GM23338 (cell line): ENCODE data around the gene FRMD3. TPM values are rescaled to one million over a fixed set of nuclear protein-coding genes. Genes with fewer than 3 reads are reported as not detected.

Experiments
- ATAC-seq: fragments of 200-7000 bp; cut with Tn5 transposase; 3 replicates; pipeline ENCODE4 v1.9.1; 2020
- DNase-seq: peaks from one replicate; pipeline ENCODE4 v3.0.0-alpha.2; 2015; ENCODE audit warnings: low spot score
- H2AFZ ChIP-seq: fragments of 200-600 bp; sonication (generic); 2 replicates; pipeline ENCODE4 v1.8.0; 2016; ENCODE audit warnings: antibody characterized with exemption, mild to moderate bottlenecking, moderate library complexity
- H3F3A ChIP-seq: fragments of 200-600 bp; sonication (generic); replicated peaks from 2 replicates; pipeline ENCODE4 v1.8.0; 2017; ENCODE audit warnings: antibody characterized with exemption, mixed run types, low read depth
- H3K27ac ChIP-seq: fragments of 200-600 bp; sonication (generic); 2 replicates; pipeline ENCODE4 v1.6.1; 2016; ENCODE audit warnings: low read depth
- H3K27me3 ChIP-seq: fragments of 200-600 bp; sonication (generic); 2 replicates; pipeline ENCODE4 v1.8.0; 2016; ENCODE audit warnings: mild to moderate bottlenecking, mixed run types, moderate library complexity; ENCODE audit not compliant: insufficient read depth
- H3K36me3 ChIP-seq: fragments of 200-600 bp; sonication (generic); 2 replicates; pipeline ENCODE4 v1.8.0; 2016; ENCODE audit warnings: mild to moderate bottlenecking; ENCODE audit not compliant: insufficient read depth
- H3K4me1 ChIP-seq: fragments of 200-600 bp; sonication (generic); 2 replicates; pipeline ENCODE4 v1.8.0; 2016; ENCODE audit warnings: mild to moderate bottlenecking, moderate library complexity; ENCODE audit not compliant: insufficient read depth
- H3K4me2 ChIP-seq: fragments of 200-600 bp; sonication (generic); 2 replicates; pipeline ENCODE4 v1.7.1; 2017; ENCODE audit warnings: mixed run types
- H3K4me3 ChIP-seq: fragments of 200-600 bp; sonication (generic); 2 replicates; pipeline ENCODE4 v1.6.1; 2016; ENCODE audit warnings: mixed run types
- H3K79me2 ChIP-seq: fragments of 200-600 bp; sonication (generic); replicated peaks from 2 replicates; pipeline ENCODE4 v1.8.0; 2017; ENCODE audit warnings: mild to moderate bottlenecking; ENCODE audit not compliant: insufficient read depth
- H3K9me2 ChIP-seq: fragments of 200-600 bp; sonication (generic); 2 replicates; pipeline ENCODE4 v1.8.0; 2017; ENCODE audit not compliant: insufficient read depth
- H4K20me1 ChIP-seq: fragments of 200-600 bp; sonication (generic); replicated peaks from 2 replicates; pipeline ENCODE4 v1.8.0; 2017; ENCODE audit warnings: mild to moderate bottlenecking; ENCODE audit not compliant: insufficient read depth
- H3K27ac Mint-ChIP-seq: 2 replicates; pipeline ENCODE4 v1.8.0; 2020; ENCODE audit warnings: inconsistent platforms, mild to moderate bottlenecking, moderate library complexity, mixed read lengths
- H3K27me3 Mint-ChIP-seq: 3 replicates; pipeline ENCODE4 v1.8.0; 2022; ENCODE audit warnings: low read depth, mild to moderate bottlenecking, moderate library complexity, mixed read lengths, inconsistent platforms; ENCODE audit not compliant: insufficient read depth, poor library complexity
- H3K36me3 Mint-ChIP-seq: 3 replicates; pipeline ENCODE4 v1.8.0; 2021; ENCODE audit warnings: low read depth, mild to moderate bottlenecking, inconsistent platforms, moderate library complexity, mixed read lengths
- H3K4me1 Mint-ChIP-seq: 3 replicates; pipeline ENCODE4 v1.8.0; 2020; ENCODE audit warnings: mild to moderate bottlenecking, inconsistent platforms, mixed read lengths
- H3K4me3 Mint-ChIP-seq: 3 replicates; pipeline ENCODE4 v1.8.0; 2021; ENCODE audit warnings: moderate library complexity, mild to moderate bottlenecking, inconsistent platforms, mixed read lengths
- H3K9me3 Mint-ChIP-seq: 3 replicates; pipeline ENCODE4 v1.8.0; 2020; ENCODE audit warnings: moderate library complexity, mild to moderate bottlenecking, inconsistent platforms, mixed read lengths
- CREB1 ChIP-seq: fragments of 250-450 bp; sonication (Bioruptor Pico); IDR thresholded peaks from 2 replicates; pipeline ENCODE4 v1.5.0; 2020; ENCODE audit warnings: low read depth, mild to moderate bottlenecking, moderate library complexity
- EZH2 ChIP-seq: fragments of 200-600 bp; sonication (generic); IDR thresholded peaks from one replicate; pipeline ENCODE4 v1.8.0; 2017; ENCODE audit warnings: antibody characterized with exemption, mild to moderate bottlenecking, low read depth; ENCODE audit not compliant: unreplicated experiment
- EZH2phosphoT487 ChIP-seq: fragments of 200-600 bp; sonication (generic); IDR thresholded peaks from one replicate; pipeline ENCODE4 v1.8.1; 2018; ENCODE audit warnings: antibody characterized with exemption; ENCODE audit not compliant: unreplicated experiment
- JUNB ChIP-seq: IDR thresholded peaks from one replicate; pipeline ENCODE4 v1.6.1; 2016; ENCODE audit warnings: antibody characterized with exemption; ENCODE audit not compliant: unreplicated experiment
- POLR2AphosphoS5 ChIP-seq: IDR thresholded peaks from 2 replicates; pipeline ENCODE4 v1.6.1; 2016; ENCODE audit warnings: antibody characterized with exemption, low read depth
- STAT1 ChIP-seq: IDR thresholded peaks from one replicate; pipeline ENCODE4 v1.6.1; 2016; ENCODE audit warnings: antibody characterized with exemption; ENCODE audit not compliant: unreplicated experiment
- ZNF114 ChIP-seq: fragments of 250-450 bp; sonication (Bioruptor Pico); IDR thresholded peaks from 2 replicates; pipeline ENCODE4 v1.5.0; 2020; ENCODE audit warnings: mild to moderate bottlenecking, moderate library complexity
- ZNF331 ChIP-seq: fragments of 250-450 bp; sonication (Bioruptor Pico); IDR thresholded peaks from 2 replicates; pipeline ENCODE4 v1.5.0; 2020; ENCODE audit warnings: low read depth, mild to moderate bottlenecking, moderate library complexity
- polyA plus RNA-seq: library from polyadenylated mRNA; unstranded; fragments of >200 nt; fragmentation: Nextera tagmentation; extraction: Ambion mirVana; gene quantifications from 2 replicates; pipeline ENCODE4 v1.2.1, GENCODE V29; 2016
- total RNA-seq: library from RNA; depleted of rRNA; stranded (reverse); fragments of >200 nt; shearing (Covaris generic); gene quantifications from 2 replicates; pipeline ENCODE4 v1.2.3, GENCODE V29; 2014
- TF ChIP-seq, protein P1 (sequence below): IDR thresholded peaks from one replicate; pipeline ENCODE4 v1.6.1; 2018; ENCODE audit warnings: antibody characterized with exemption; ENCODE audit not compliant: unreplicated experiment
- TF ChIP-seq, protein P2 (sequence below), 2 experiments: fragments of 200-600 bp in 1 of 2; sonication (generic) in 1 of 2; conservative IDR thresholded peaks; 2 replicates each; pipeline versions ENCODE4 v1.5.1 to v1.6.1; 2016 to 2017; ENCODE audit warnings: antibody characterized with exemption in 2 of 2, low read depth in 2 of 2, mild to moderate bottlenecking in 2 of 2, moderate library complexity in 1 of 2
- TF ChIP-seq, protein P3 (sequence below): fragments of 250-450 bp; sonication (Bioruptor Pico); IDR thresholded peaks from 2 replicates; pipeline ENCODE4 v1.5.0; 2020; ENCODE audit warnings: mild to moderate bottlenecking, moderate library complexity

FRMD3 gene
- total and polyA plus RNA-seq, 2 experiments from 2014 or later: 0.47 to 1.2 TPM

DNA sequence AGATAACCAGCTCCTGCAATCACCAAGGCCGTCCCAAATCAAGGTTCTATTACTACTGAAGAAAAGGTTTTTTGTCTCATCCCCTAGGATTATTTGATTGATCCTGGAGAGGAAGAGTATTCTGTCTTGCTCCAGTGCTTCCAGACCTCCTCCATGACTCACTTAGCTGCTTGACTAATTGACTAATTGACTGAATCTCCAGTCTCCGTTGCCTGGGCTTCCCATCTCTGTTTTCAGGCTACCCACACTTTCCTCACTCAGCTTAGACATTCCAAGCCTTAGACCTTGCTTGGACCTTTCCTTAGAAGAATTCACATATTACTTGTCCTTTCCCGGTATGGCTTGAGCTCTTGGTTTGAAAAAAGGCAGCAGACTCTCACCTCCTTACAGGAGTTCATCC, 60.6 kb downstream of the FRMD3 start:
- H3K4me1 ChIP-seq: no peaks in the 10 kb centered on the region
- peaks cover 4% of the 10 kb centered on the region; the same call in 2 of the 3 replicates for H3K4me1 Mint-ChIP-seq
- H4K20me1 ChIP-seq: no peaks in the 10 kb centered on the region
- no peaks in the 10 kb centered on the region for H3K36me3 Mint-ChIP-seq
- H3K27me3 ChIP-seq: no peaks in the 10 kb centered on the region
- H3K79me2 ChIP-seq: no peaks in the 10 kb centered on the region
- H3K4me2 ChIP-seq: no peak overlapping the region
- H3K27me3 Mint-ChIP-seq: peaks cover 6% of the 10 kb centered on the region
- DNase-seq (no peak), ATAC-seq (no peak)
- peaks cover 2% of the 10 kb centered on the region; the same call in 1 of the 3 replicates for H3K9me3 Mint-ChIP-seq
- H3K36me3 ChIP-seq: no peaks in the 10 kb centered on the region
- no peak overlapping the region for H3K27ac ChIP-seq
- H2AFZ ChIP-seq: no peak overlapping the region
- no peak overlapping the region for H3K4me3 ChIP-seq
- TF ChIP-seq STAT1: no peak
- no peak for TF ChIP-seq POLR2AphosphoS5
- no peak for TF ChIP-seq ZNF331 (CRISPR knock-in tag)
- no peak overlapping the region for H3K27ac Mint-ChIP-seq
- H3F3A ChIP-seq: no peaks in the 10 kb centered on the region
- no peak overlapping the region for H3K4me3 Mint-ChIP-seq
- peaks cover 4% of the 10 kb centered on the region for H3K9me2 ChIP-seq

DNA sequence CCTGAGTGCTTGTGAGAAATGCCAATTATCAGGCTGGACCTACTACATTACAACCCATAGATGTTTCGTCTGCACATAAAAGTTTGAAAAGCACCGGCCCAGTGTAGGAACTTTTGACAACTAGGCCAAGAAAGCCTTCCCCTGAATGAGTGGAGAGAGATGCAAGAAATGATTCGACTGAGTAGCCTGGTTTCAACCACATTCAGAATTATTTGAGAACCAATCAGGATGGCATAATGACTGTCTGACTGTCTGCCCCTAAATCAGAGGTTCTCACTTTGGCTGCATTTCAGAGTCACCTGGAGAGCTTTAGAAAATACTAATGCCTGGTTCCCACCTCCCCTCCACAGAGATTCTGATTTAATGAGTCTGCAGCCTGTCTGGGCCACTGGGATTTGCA, 61.1 kb downstream of the FRMD3 start:
- Histone ChIP-seq H3F3A (no peaks in the 10 kb centered on the region), H3K4me1 (no peaks in the 10 kb centered on the region), H3K79me2 (no peaks in the 10 kb centered on the region), H3K27me3 (no peaks in the 10 kb centered on the region), H2AFZ (no peak overlapping the region), H3K27ac (no peak overlapping the region), H3K9me2 (peaks cover 4% of the 10 kb centered on the region), H3K4me2 (no peak overlapping the region), H3K36me3 (no peaks in the 10 kb centered on the region), H3K4me3 (no peak overlapping the region), H4K20me1 (no peaks in the 10 kb centered on the region)
- H3K4me1 Mint-ChIP-seq: peaks cover 4% of the 10 kb centered on the region; the same call in 2 of the 3 replicates
- H3K27me3 Mint-ChIP-seq: peaks cover 6% of the 10 kb centered on the region
- H3K9me3 Mint-ChIP-seq: peaks cover 2% of the 10 kb centered on the region; the same call in 1 of the 3 replicates
- no peak overlapping the region for H3K27ac Mint-ChIP-seq
- ATAC-seq (no peak), DNase-seq (no peak)
- no peaks in the 10 kb centered on the region for H3K36me3 Mint-ChIP-seq
- no peak overlapping the region for H3K4me3 Mint-ChIP-seq
- TF ChIP-seq, protein P1, sequence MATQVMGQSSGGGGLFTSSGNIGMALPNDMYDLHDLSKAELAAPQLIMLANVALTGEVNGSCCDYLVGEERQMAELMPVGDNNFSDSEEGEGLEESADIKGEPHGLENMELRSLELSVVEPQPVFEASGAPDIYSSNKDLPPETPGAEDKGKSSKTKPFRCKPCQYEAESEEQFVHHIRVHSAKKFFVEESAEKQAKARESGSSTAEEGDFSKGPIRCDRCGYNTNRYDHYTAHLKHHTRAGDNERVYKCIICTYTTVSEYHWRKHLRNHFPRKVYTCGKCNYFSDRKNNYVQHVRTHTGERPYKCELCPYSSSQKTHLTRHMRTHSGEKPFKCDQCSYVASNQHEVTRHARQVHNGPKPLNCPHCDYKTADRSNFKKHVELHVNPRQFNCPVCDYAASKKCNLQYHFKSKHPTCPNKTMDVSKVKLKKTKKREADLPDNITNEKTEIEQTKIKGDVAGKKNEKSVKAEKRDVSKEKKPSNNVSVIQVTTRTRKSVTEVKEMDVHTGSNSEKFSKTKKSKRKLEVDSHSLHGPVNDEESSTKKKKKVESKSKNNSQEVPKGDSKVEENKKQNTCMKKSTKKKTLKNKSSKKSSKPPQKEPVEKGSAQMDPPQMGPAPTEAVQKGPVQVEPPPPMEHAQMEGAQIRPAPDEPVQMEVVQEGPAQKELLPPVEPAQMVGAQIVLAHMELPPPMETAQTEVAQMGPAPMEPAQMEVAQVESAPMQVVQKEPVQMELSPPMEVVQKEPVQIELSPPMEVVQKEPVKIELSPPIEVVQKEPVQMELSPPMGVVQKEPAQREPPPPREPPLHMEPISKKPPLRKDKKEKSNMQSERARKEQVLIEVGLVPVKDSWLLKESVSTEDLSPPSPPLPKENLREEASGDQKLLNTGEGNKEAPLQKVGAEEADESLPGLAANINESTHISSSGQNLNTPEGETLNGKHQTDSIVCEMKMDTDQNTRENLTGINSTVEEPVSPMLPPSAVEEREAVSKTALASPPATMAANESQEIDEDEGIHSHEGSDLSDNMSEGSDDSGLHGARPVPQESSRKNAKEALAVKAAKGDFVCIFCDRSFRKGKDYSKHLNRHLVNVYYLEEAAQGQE: no peak
- TF ChIP-seq, protein P2, sequence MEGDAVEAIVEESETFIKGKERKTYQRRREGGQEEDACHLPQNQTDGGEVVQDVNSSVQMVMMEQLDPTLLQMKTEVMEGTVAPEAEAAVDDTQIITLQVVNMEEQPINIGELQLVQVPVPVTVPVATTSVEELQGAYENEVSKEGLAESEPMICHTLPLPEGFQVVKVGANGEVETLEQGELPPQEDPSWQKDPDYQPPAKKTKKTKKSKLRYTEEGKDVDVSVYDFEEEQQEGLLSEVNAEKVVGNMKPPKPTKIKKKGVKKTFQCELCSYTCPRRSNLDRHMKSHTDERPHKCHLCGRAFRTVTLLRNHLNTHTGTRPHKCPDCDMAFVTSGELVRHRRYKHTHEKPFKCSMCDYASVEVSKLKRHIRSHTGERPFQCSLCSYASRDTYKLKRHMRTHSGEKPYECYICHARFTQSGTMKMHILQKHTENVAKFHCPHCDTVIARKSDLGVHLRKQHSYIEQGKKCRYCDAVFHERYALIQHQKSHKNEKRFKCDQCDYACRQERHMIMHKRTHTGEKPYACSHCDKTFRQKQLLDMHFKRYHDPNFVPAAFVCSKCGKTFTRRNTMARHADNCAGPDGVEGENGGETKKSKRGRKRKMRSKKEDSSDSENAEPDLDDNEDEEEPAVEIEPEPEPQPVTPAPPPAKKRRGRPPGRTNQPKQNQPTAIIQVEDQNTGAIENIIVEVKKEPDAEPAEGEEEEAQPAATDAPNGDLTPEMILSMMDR (conservative IDR thresholded peaks at IDR 0.05; ENCODE audit: low read depth in 2 of 2): no peak
- TF ChIP-seq JUNB (no peak), EZH2 (no peak), CREB1 (CRISPR knock-in tag) (no peak), EZH2phosphoT487 (no peak), ZNF114 (CRISPR knock-in tag) (no peak), POLR2AphosphoS5 (no peak), ZNF331 (CRISPR knock-in tag) (no peak)
- TF ChIP-seq, protein P3, sequence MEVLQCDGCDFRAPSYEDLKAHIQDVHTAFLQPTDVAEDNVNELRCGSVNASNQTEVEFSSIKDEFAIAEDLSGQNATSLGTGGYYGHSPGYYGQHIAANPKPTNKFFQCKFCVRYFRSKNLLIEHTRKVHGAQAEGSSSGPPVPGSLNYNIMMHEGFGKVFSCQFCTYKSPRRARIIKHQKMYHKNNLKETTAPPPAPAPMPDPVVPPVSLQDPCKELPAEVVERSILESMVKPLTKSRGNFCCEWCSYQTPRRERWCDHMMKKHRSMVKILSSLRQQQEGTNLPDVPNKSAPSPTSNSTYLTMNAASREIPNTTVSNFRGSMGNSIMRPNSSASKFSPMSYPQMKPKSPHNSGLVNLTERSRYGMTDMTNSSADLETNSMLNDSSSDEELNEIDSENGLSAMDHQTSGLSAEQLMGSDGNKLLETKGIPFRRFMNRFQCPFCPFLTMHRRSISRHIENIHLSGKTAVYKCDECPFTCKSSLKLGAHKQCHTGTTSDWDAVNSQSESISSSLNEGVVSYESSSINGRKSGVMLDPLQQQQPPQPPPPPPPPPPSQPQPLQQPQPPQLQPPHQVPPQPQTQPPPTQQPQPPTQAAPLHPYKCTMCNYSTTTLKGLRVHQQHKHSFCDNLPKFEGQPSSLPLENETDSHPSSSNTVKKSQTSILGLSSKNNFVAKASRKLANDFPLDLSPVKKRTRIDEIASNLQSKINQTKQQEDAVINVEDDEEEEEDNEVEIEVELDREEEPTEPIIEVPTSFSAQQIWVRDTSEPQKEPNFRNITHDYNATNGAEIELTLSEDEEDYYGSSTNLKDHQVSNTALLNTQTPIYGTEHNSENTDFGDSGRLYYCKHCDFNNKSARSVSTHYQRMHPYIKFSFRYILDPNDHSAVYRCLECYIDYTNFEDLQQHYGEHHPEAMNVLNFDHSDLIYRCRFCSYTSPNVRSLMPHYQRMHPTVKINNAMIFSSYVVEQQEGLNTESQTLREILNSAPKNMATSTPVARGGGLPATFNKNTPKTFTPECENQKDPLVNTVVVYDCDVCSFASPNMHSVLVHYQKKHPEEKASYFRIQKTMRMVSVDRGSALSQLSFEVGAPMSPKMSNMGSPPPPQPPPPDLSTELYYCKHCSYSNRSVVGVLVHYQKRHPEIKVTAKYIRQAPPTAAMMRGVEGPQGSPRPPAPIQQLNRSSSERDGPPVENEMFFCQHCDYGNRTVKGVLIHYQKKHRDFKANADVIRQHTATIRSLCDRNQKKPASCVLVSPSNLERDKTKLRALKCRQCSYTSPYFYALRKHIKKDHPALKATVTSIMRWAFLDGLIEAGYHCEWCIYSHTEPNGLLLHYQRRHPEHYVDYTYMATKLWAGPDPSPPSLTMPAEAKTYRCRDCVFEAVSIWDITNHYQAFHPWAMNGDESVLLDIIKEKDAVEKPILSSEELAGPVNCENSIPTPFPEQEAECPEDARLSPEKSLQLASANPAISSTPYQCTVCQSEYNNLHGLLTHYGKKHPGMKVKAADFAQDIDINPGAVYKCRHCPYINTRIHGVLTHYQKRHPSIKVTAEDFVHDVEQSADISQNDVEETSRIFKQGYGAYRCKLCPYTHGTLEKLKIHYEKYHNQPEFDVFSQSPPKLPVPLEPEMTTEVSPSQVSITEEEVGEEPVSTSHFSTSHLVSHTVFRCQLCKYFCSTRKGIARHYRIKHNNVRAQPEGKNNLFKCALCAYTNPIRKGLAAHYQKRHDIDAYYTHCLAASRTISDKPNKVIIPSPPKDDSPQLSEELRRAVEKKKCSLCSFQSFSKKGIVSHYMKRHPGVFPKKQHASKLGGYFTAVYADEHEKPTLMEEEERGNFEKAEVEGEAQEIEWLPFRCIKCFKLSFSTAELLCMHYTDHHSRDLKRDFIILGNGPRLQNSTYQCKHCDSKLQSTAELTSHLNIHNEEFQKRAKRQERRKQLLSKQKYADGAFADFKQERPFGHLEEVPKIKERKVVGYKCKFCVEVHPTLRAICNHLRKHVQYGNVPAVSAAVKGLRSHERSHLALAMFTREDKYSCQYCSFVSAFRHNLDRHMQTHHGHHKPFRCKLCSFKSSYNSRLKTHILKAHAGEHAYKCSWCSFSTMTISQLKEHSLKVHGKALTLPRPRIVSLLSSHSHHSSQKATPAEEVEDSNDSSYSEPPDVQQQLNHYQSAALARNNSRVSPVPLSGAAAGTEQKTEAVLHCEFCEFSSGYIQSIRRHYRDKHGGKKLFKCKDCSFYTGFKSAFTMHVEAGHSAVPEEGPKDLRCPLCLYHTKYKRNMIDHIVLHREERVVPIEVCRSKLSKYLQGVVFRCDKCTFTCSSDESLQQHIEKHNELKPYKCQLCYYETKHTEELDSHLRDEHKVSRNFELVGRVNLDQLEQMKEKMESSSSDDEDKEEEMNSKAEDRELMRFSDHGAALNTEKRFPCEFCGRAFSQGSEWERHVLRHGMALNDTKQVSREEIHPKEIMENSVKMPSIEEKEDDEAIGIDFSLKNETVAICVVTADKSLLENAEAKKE (CRISPR knock-in tag): no peak
